Transverse colon (tissue), 4 donors: ENCODE measurements around the gene PDE4D. TPM values are rescaled to one million over a fixed set of nuclear protein-coding genes. Genes with fewer than 3 reads are reported as not detected.

Experiments
- DNase-seq: peaks from one replicate; pipeline ENCODE4 v3.0.0-alpha.2; 2019
- H3K27ac ChIP-seq, 4 donors: fragments of 200-600 bp; sonication (generic); 2 replicates each; pipeline ENCODE4 v1.5.1; 2016 to 2018; ENCODE audit warnings: inconsistent platforms in 4 of 4
- H3K27me3 ChIP-seq: fragments of 200-600 bp; sonication (generic); 2 replicates; pipeline ENCODE4 v1.5.1; 2017; ENCODE audit warnings: inconsistent platforms
- H3K36me3 ChIP-seq, 4 donors: fragments of 200-600 bp; sonication (generic); 2 replicates each; pipeline ENCODE4 v1.5.1; 2017 to 2019; ENCODE audit warnings: inconsistent platforms in 4 of 4
- H3K4me1 ChIP-seq, 4 donors: fragments of 200-600 bp; sonication (generic); 2 replicates each; pipeline ENCODE4 v1.5.1; 2017 to 2020; ENCODE audit warnings: inconsistent platforms in 4 of 4
- H3K4me3 ChIP-seq, 4 donors: fragments of 200-600 bp; sonication (generic); 1 replicate in 1 of 4; 2 replicates in 3 of 4; pipeline versions ENCODE4 v1.5.1 to v1.6.1; 2017 to 2019; ENCODE audit warnings: inconsistent platforms in 4 of 4
- H3K9me3 ChIP-seq, 2 donors: fragments of 200-600 bp; sonication (generic); 2 replicates each; pipeline ENCODE4 v1.5.1; 2017 to 2019; ENCODE audit warnings: inconsistent platforms in 2 of 2
- EP300 ChIP-seq: sonication (generic); formaldehyde crosslinking; IDR thresholded peaks from one replicate; pipeline ENCODE4 v1.6.1; 2017; ENCODE audit warnings: antibody characterized with exemption, low read depth
- POLR2A ChIP-seq: fragments of 450-650 bp; IDR thresholded peaks from one replicate; pipeline ENCODE4 v1.6.1; 2016; ENCODE audit warnings: antibody characterized with exemption, mild to moderate bottlenecking, moderate library complexity
- POLR2AphosphoS5 ChIP-seq, 3 donors: sonication (generic); formaldehyde crosslinking; IDR thresholded peaks; one replicate each; pipeline ENCODE4 v1.6.1; 2016; ENCODE audit warnings: antibody characterized with exemption in 3 of 3
- WGBS, 2 donors: methylation state at CpG; one replicate each; pipeline ENCODE4 v1.1.5; 2018; ENCODE audit warnings: low coverage in 1 of 2; 5-methylcytosine and 5-hydroxymethylcytosine counted together
- in situ Hi-C, 4 donors: fragments of 200-750 bp; cut with MboI; loops; one replicate each; pipeline versions ENCODE4 v1.15.0 to v1.15.1; 2017; ENCODE audit warnings: low sequenced_read_pairs in 3 of 4, low pct_ligation_motif_present in 1 of 4, low pct_unique_long_range_greater_than_20kb in 1 of 4
- intact Hi-C: fragments of 100-400 bp; cut with DNase I; formaldehyde crosslinking; loops from one replicate; pipeline ENCODE4 v1.15.1; 2023; ENCODE audit warnings: low total_unique reads
- total RNA-seq, 4 donors: library from RNA; depleted of rRNA; stranded (reverse); fragments of >200 nt; gene quantifications; one replicate each; pipeline ENCODE4 v1.1.0, GENCODE V29; 2016
- TF ChIP-seq, protein P1 (sequence below), 5 experiments: fragments of 200-600 bp in 3 of 5; fragments of 450-650 bp in 2 of 5; sonication (generic) in 3 of 5; IDR thresholded peaks; 1 replicate in 2 of 5; 2 replicates in 3 of 5; pipeline ENCODE4 v1.5.1; 2016 to 2017; ENCODE audit warnings: antibody characterized with exemption in 5 of 5, inconsistent platforms in 3 of 5, mild to moderate bottlenecking in 2 of 5, moderate library complexity in 1 of 5

The PDE4D gene
- total RNA-seq, 4 donors from 2014 or later: 47.0 to 302 (median 73.6) TPM

DNA sequence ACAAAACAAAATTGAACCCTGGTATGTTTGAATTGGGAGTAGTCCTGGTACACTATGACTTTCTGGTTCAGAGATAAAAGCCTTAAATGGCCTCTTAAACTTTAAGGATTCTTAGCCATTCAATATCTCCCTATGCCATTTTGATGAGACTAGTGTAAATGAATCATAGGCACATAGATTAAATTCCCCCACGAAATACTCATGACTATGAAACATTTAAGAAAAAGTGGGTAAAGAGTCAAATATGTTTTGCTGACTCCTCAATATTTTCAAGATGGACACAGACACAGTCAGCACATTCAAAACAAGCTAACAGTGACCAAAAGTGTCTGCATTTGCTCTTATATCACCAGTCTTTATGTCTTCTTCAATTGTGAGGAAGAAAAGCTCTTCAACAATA is 278.3 kb downstream of the PDE4D start:
- Histone ChIP-seq H3K36me3 (no peaks in the 10 kb centered on the region), H3K4me3 (no peak overlapping the region), H3K27me3 (no peaks in the 10 kb centered on the region), H3K4me1 (no peaks in the 10 kb centered on the region), H3K9me3 (no peaks in the 10 kb centered on the region), H3K27ac (no peak overlapping the region)
- in situ Hi-C loops: no loop called here
- DNase-seq: no peak
- WGBS, 2 donors: 78 to 87% methylated on average over 1 of the region's 1 CpG
- TF ChIP-seq POLR2A (no peak), EP300 (no peak), POLR2AphosphoS5 (IDR thresholded peaks at IDR 0.05) (no peak)
- TF ChIP-seq, protein P1, sequence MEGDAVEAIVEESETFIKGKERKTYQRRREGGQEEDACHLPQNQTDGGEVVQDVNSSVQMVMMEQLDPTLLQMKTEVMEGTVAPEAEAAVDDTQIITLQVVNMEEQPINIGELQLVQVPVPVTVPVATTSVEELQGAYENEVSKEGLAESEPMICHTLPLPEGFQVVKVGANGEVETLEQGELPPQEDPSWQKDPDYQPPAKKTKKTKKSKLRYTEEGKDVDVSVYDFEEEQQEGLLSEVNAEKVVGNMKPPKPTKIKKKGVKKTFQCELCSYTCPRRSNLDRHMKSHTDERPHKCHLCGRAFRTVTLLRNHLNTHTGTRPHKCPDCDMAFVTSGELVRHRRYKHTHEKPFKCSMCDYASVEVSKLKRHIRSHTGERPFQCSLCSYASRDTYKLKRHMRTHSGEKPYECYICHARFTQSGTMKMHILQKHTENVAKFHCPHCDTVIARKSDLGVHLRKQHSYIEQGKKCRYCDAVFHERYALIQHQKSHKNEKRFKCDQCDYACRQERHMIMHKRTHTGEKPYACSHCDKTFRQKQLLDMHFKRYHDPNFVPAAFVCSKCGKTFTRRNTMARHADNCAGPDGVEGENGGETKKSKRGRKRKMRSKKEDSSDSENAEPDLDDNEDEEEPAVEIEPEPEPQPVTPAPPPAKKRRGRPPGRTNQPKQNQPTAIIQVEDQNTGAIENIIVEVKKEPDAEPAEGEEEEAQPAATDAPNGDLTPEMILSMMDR (IDR thresholded peaks at IDR 0.05): no peak
- intact Hi-C loops: no loop called here

DNA sequence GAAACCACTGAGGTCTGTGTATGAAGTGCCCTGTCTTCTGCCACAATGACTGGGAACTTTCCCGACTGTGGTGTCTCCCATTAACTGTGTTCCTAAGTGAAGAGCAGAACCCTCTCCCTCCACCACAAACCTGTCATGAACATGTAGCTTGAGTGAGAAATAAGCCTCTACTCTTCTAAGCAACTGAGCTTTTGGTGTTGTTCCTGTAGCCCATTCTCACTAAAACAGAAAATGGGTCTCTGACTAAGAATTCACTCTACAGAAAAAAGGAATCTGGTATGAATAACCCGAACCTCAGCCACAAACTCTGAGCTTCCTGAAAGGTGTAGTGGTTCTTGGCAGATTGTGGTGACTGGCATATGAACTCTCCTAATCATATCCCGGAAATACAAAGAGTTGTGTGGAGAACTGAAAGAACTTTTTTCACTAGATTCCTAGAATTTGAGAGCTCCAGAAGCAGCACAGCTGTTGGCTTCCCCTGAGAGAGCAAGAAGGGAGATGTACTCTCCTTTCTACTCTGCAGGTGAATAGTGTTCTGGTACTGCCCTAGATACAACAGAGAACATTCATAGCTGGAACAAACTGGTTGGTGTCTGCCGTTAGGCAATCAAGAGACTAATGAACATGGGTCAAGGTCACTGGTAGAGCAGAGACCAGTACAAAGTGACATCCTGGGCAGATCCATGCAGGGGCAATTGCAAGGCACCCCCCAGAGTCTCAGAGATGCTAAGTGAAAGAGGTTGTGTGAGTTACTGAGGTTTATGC is 283.8 kb downstream of the PDE4D start:
- in situ Hi-C loops: no loop called here
- H3K36me3 ChIP-seq: no peaks in the 10 kb centered on the region
- intact Hi-C loops: loop anchor here (10.0 kb wide), 1 partner anchor 755 kb away; no protein-coding TSS in a partner anchor

DNA sequence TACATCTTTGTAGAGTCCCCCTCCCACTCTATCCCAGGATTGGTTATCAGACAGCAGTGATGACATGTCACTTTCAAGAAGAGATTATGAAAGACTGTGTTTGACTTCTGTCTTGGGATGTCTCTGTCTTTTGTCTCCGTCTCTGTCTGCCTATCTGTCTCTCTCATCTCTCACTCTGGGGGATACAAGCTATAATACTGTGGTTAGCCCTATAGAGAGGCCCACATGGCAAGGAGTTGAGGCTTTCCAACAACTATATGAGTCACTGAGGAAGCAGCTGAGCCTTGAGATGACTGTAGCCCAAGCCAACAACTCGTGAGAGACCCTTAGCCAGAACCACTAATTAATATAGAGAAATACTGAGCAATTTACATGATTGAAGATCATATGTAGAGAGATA is 284.8 kb downstream of the PDE4D start:
- no peaks in the 10 kb centered on the region for H3K27me3 ChIP-seq
- intact Hi-C loops (loop anchor here (10.0 kb wide), 1 partner anchor 756 kb away; no protein-coding TSS in a partner anchor), in situ Hi-C loops (no loop called here)
- no peak overlapping the region for H3K27ac ChIP-seq
- H3K4me3 ChIP-seq: no peak overlapping the region
- 67 to 77% methylated on average over 2 of the region's 2 CpGs for WGBS, 2 donors
- DNase-seq: no peak
- TF ChIP-seq POLR2AphosphoS5 (IDR thresholded peaks at IDR 0.05) (no peak), EP300 (no peak), POLR2A (no peak)
- TF ChIP-seq, protein P1 (IDR thresholded peaks at IDR 0.05): no peak
- no peaks in the 10 kb centered on the region for H3K36me3 ChIP-seq
- H3K4me1 ChIP-seq: peaks cover 0 to 5% (median 0%) of the 10 kb centered on the region in 4 donors
- no peaks in the 10 kb centered on the region for H3K9me3 ChIP-seq

More for the DNA sequence above, 283.8 kb downstream of the PDE4D start:
- no peak overlapping the region for H3K27ac ChIP-seq
- no peaks in the 10 kb centered on the region for H3K9me3 ChIP-seq
- no peaks in the 10 kb centered on the region for H3K27me3 ChIP-seq
- WGBS, 2 donors: 60 to 66% methylated on average over 1 to 4 of the region's 4 CpGs
- H3K4me3 ChIP-seq: no peak overlapping the region
- H3K4me1 ChIP-seq: peaks cover 0 to 5% (median 0%) of the 10 kb centered on the region in 4 donors
- TF ChIP-seq EP300 (no peak), POLR2AphosphoS5 (IDR thresholded peaks at IDR 0.05) (no peak), POLR2A (no peak)
- TF ChIP-seq, protein P1 (IDR thresholded peaks at IDR 0.05): no peak
- no peak for DNase-seq

DNA sequence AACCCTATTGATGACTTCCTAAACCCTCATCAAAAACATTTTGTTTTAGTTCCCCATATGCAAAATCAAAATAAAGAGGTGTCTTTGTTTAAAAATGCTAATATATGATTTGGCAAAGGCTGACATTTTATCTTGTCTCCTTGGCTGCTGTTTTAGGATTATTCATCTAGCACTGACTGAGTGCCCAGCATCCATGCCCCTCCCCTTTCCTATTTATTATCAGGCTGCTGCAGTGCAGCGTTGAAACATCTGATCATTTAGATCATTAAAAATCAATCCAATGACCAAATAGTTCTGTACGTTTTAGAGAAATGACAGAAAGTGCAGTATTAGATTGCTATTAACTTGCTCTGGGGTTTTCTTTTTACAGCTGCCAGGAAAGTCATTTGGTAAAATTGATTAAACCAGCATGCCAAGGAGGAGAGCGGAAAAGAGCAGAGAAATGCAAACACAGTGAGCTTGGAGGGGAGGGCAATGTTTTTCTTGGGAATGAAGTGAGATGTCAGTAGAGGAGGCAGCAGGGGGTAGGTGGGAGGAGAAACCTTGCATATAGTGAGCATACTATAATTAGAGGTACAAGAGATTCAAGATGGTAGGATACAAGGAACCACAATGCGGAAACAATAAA is 286.3 kb downstream of the PDE4D start:
- H3K4me3 ChIP-seq: no peak overlapping the region
- no peak overlapping the region for H3K27ac ChIP-seq
- H3K9me3 ChIP-seq: no peaks in the 10 kb centered on the region
- no peak for DNase-seq
- peaks cover 0 to 5% (median 0%) of the 10 kb centered on the region in 4 donors for H3K4me1 ChIP-seq
- no peaks in the 10 kb centered on the region for H3K36me3 ChIP-seq
- in situ Hi-C loops: no loop called here
- intact Hi-C loops: loop anchor here (10.0 kb wide), 1 partner anchor 758 kb away; no protein-coding TSS in a partner anchor
- H3K27me3 ChIP-seq: no peaks in the 10 kb centered on the region
- 68 to 82% methylated on average over 4 of the region's 4 CpGs for WGBS, 2 donors
- TF ChIP-seq POLR2A (no peak), EP300 (no peak), POLR2AphosphoS5 (IDR thresholded peaks at IDR 0.05) (no peak)
- TF ChIP-seq, protein P1 (IDR thresholded peaks at IDR 0.05): no peak
